Kidney epithelial cell (primary cell): ENCODE data around the gene ORAI3. TPM values are rescaled to one million over a fixed set of nuclear protein-coding genes. Genes with fewer than 3 reads are reported as not detected.
A peak's percentile ranks its signal among the peaks of the same experiment; 100 is the strongest.

ENCODE experiments used
- DNase-seq: peaks from one replicate; pipeline ENCODE4 v3.0.0-alpha.2; 2010; ENCODE audit warnings: low read depth
- H3K27me3 ChIP-seq: 2 replicates; pipeline ENCODE4 v1.6.0; 2011; ENCODE audit warnings: low read length; ENCODE audit not compliant: control insufficient read depth, insufficient read depth
- H3K36me3 ChIP-seq: 2 replicates; pipeline ENCODE4 v1.5.1; 2011; ENCODE audit warnings: low read length; ENCODE audit not compliant: control insufficient read depth, insufficient read depth
- H3K4me3 ChIP-seq: 2 replicates; pipeline ENCODE4 v1.5.1; 2011; ENCODE audit warnings: low read depth, mild to moderate bottlenecking, control low read depth, low read length
- CTCF ChIP-seq: IDR thresholded peaks from 2 replicates; pipeline ENCODE4 v1.5.1; 2011; ENCODE audit warnings: mild to moderate bottlenecking, moderate library complexity, low read length, control low read depth, inconsistent platforms; ENCODE audit not compliant: insufficient read depth, poor library complexity, severe bottlenecking
- total RNA-seq: library from RNA; depleted of rRNA; stranded (reverse); fragments of >200 nt; gene quantifications from 2 replicates; pipeline ENCODE4 v1.2.3, GENCODE V29; 2015

ORAI3 gene
- total RNA-seq, 1 donor from 2014 or later = 37.9 TPM

GRCh38 chr16:30942426-30942806 lies 6.5 kb upstream of the ORAI3 start:
- Histone ChIP-seq H3K27me3 (no peaks in the 10 kb centered on the region), H3K36me3 (peaks cover 9% of the 10 kb centered on the region), H3K4me3 (no peak overlapping the region)
- TF ChIP-seq CTCF = no peak
- DNase-seq = no peak

GRCh38 chr16:30944352-30944751 lies 4.5 kb upstream of the ORAI3 start:
- DNase-seq = no peak
- peaks cover 9% of the 10 kb centered on the region for H3K36me3 ChIP-seq
- no peak overlapping the region for H3K4me3 ChIP-seq
- no peaks in the 10 kb centered on the region for H3K27me3 ChIP-seq
- TF ChIP-seq CTCF = no peak

- Histone ChIP-seq H3K4me3 (no peak overlapping the region), H3K27me3 (no peaks in the 10 kb centered on the region), H3K36me3 (peaks cover 7% of the 10 kb centered on the region)
- no peak for DNase-seq
- TF ChIP-seq CTCF = no peak
Observed at GRCh38 chr16:30946671-30947540, 2.0 kb upstream of the ORAI3 start.

GRCh38 chr16:30947541-30947858 lies 1.4 kb upstream of the ORAI3 start:
- no peak for DNase-seq
- no peak for TF ChIP-seq CTCF
- Histone ChIP-seq H3K27me3 (no peaks in the 10 kb centered on the region), H3K4me3 (no peak overlapping the region), H3K36me3 (peaks cover 7% of the 10 kb centered on the region)

- Histone ChIP-seq H3K4me3 (peak overlapping the region; percentile 78), H3K27me3 (no peaks in the 10 kb centered on the region)
Observed at GRCh38 chr16:30947859-30948666, 805 bp upstream of the ORAI3 start.

More at GRCh38 chr16:30947859-30948666, 805 bp upstream of the ORAI3 start:
- DNase-seq = peak; percentile 96
- TF ChIP-seq CTCF = no peak
- peaks cover 5% of the 10 kb centered on the region for H3K36me3 ChIP-seq
